ENCODE results near the gene TRAPPC4. TPM values are rescaled to one million over a fixed set of nuclear protein-coding genes. Genes with fewer than 3 reads are reported as not detected.
"Not testable (repeated sequence)": the region's sequence is repeated elsewhere in the genome, so short reads cannot be mapped to it uniquely, and the experiment has no call there.

Gene TRAPPC4, protein sequence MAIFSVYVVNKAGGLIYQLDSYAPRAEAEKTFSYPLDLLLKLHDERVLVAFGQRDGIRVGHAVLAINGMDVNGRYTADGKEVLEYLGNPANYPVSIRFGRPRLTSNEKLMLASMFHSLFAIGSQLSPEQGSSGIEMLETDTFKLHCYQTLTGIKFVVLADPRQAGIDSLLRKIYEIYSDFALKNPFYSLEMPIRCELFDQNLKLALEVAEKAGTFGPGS
- total RNA-seq, result 10 to 100 TPM; 66.4 to 69.9 TPM

- DNase-seq, result peak; percentile 98
- Mint-ChIP-seq H3K9me3 (no peaks in the 10 kb centered on the region), H3K4me1 (ENCODE audit: low read depth) (peaks cover 59% of the 10 kb centered on the region), H3K27me3 (ENCODE audit: low read depth) (no peaks in the 10 kb centered on the region), H3K27ac (peak within 1 kb of the TSS; percentile 99), H3K36me3 (ENCODE audit: low read depth) (peaks cover 67% of the 10 kb centered on the region), H3K4me3 (peak within 1 kb of the TSS; percentile 98)
- CTCF ChIA-PET, result interaction anchor here (1.2 to 1.3 kb wide), 2 partner anchors 13 to 329 kb away, joined by 3 to 5 read pairs; partner anchors contain the start of gene SLC37A4
- intact Hi-C loops (cut with micrococcal nuclease), result loop anchor here (1.0 to 10.0 kb wide), 13 partner anchors 12 to 614 kb away; partner anchors contain the start of genes ARCN1, ATP5MG, C2CD2L and DDX6
Measured at GRCh38 chr11:119018074-119018938, at the start of gene TRAPPC4, which contains the start of gene RPS25. TRAPPC4 (plus strand) TSS chr11:119018766; CDS start chr11:119018796, 30 bp downstream. RPS25 (minus strand) TSS chr11:119018343; CDS start chr11:119018284, 59 bp downstream.

- not testable (repeated sequence) for H3K27me3 Mint-ChIP-seq (ENCODE audit: low read depth)
Measured at GRCh38 chr11:118969508-118969907, 49.1 kb upstream of the TRAPPC4 start.

DNA sequence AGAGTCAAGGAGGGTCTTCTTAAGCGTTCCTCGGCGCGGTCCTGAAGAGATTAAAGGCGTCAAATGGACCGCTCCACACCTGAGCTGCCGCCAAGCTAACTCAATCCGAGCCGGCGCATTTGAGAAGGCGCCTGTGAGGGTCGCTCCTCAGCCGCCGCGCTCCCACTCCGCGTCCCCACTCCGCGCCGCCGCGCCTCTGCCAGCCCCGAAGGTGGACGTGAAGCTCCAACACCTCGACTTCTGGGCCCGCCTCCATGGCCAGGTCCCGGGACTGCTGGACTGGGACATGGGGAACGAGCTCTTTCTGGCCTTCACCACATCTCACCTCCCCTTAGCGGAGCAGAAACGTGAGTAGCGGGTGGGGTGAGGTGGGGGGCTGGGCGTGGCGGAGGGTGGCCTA, 46.9 kb upstream of the TRAPPC4 start, which contains the start of gene FOXR1:
FOXR1 (plus strand) TSS at position 116 of the 400 bp plus-strand sequence; CDS start at position 287, 171 bp downstream.
- Mint-ChIP-seq H3K27ac (no peak within 1 kb of the TSS), H3K27me3 (ENCODE audit: low read depth) (no peaks in the 10 kb centered on the region), H3K4me1 (ENCODE audit: low read depth) (no peaks in the 10 kb centered on the region), H3K9me3 (no peaks in the 10 kb centered on the region), H3K4me3 (no peak within 1 kb of the TSS), H3K36me3 (ENCODE audit: low read depth) (no peaks in the 10 kb centered on the region)
- intact Hi-C loops (cut with micrococcal nuclease), result no loop called here
- DNase-seq, result no peak
- CTCF ChIA-PET, result interaction anchor here (0.7 kb wide), 1 partner anchor 12 kb away, joined by 3 read pairs; no protein-coding TSS in a partner anchor

More at GRCh38 chr11:118969508-118969907, 49.1 kb upstream of the TRAPPC4 start:
- CTCF ChIA-PET; DNase-seq; intact Hi-C loops (cut with micrococcal nuclease); H3K9me3 Mint-ChIP-seq; H3K4me1 Mint-ChIP-seq (ENCODE audit: low read depth); H3K36me3 Mint-ChIP-seq (ENCODE audit: low read depth); H3K27ac Mint-ChIP-seq; H3K4me3 Mint-ChIP-seq: not testable (repeated sequence)

- DNase-seq, result no peak
- CTCF ChIA-PET, result interaction anchor here (0.6 to 1.4 kb wide), 2 partner anchors 9 to 284 kb away, joined by 3 to 4 read pairs; no protein-coding TSS in a partner anchor
- intact Hi-C loops (cut with micrococcal nuclease), result no loop called here
- no peaks in the 10 kb centered on the region for H3K4me1 Mint-ChIP-seq (ENCODE audit: low read depth)
- H3K9me3 Mint-ChIP-seq, result no peaks in the 10 kb centered on the region
- H3K27me3 Mint-ChIP-seq (ENCODE audit: low read depth), result no peaks in the 10 kb centered on the region
- H3K27ac Mint-ChIP-seq, result no peak overlapping the region
- H3K4me3 Mint-ChIP-seq, result no peak overlapping the region
- H3K36me3 Mint-ChIP-seq (ENCODE audit: low read depth), result no peaks in the 10 kb centered on the region
Measured at GRCh38 chr11:118973985-118974384, 44.6 kb upstream of the TRAPPC4 start.

DNA sequence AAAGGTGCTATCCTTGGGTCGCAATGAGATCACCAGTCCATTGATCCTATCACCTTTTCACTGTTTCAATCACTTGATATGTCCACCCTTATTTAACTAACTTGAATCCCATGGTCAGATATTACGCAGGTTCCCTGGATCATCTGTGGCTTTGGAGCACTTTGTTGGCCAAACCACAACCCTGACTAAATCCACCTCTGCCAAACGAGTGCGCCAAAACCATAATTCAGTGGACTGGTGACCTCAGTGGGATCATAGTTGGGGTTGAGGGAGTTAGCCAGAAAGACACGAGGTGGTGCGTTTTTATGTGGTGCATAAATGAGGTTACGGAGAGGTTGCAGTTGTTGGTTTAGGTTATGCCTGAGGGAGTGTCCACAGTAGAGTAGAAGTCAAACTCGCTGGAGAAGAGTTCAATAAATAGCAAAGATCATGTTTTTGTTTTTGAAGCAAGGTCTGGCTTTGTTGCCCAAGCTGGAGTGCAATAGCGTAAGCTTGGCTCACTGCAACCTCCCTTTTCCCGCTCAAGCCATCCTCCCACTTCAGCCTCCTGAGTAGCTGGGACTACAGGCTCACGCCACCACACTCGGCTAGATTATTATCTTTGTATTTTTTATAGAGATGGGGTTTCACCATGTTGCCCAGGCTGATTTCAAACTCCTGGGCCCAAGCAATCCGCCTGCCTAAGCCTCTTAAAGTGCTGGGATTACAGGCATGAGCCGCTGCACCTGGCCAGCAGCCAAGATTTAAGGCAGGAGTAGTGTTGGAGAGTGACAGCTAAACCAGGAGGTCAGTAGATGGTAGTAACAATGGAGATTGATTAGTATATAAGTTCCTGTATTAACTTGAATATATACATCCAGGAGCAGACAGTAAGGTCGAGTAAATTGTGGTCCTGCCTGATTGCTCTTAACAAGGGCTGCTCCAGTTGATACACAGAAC, 42.5 kb upstream of the TRAPPC4 start:
- Mint-ChIP-seq H3K27me3 (ENCODE audit: low read depth) (no peaks in the 10 kb centered on the region), H3K4me1 (ENCODE audit: low read depth) (no peaks in the 10 kb centered on the region), H3K27ac (no peak overlapping the region), H3K9me3 (no peaks in the 10 kb centered on the region), H3K4me3 (no peak overlapping the region), H3K36me3 (ENCODE audit: low read depth) (no peaks in the 10 kb centered on the region)
- CTCF ChIA-PET, result no interaction called here
- intact Hi-C loops (cut with micrococcal nuclease), result no loop called here
- DNase-seq, result no peak

GRCh38 chr11:118979434-118979833, 39.1 kb upstream of the TRAPPC4 start:
- DNase-seq, result no peak
- CTCF ChIA-PET, result no interaction called here
- Mint-ChIP-seq H3K36me3 (ENCODE audit: low read depth) (no peaks in the 10 kb centered on the region), H3K4me3 (no peak overlapping the region), H3K27ac (no peak overlapping the region), H3K4me1 (ENCODE audit: low read depth) (no peaks in the 10 kb centered on the region), H3K9me3 (no peaks in the 10 kb centered on the region), H3K27me3 (ENCODE audit: low read depth) (no peaks in the 10 kb centered on the region)
- intact Hi-C loops (cut with micrococcal nuclease), result no loop called here

DNA sequence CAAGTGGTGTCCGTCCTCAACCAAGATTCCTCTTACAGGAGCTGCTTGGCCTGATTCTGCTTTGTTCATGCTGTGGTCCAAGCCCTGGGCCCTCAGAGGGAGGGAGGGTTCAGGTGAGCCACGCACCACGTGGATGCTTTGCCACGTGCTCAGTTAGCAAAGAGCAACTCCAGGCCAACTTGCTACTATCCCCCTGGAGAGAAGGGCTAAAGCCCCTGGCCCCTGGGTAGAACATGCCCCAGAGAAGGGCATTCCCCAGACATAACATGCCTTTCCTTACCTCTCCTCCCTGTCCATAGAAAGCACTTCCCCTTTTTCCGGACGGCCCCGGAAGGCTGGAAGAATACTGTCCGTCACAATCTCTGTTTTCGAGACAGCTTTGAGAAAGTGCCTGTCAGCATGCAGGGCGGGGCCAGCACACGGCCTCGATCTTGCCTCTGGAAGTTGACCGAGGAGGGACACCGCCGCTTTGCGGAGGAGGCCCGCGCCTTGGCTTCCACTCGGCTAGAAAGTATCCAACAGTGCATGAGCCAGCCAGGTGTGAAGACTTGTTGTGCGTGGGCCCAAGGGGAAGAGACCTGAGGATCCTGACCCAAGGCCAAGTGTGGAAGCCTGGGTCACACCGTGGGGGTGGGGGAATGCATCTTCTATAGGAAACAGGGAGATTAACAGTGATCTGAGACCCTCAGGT, 38.2 kb upstream of the TRAPPC4 start:
- no peaks in the 10 kb centered on the region for H3K9me3 Mint-ChIP-seq

DNA sequence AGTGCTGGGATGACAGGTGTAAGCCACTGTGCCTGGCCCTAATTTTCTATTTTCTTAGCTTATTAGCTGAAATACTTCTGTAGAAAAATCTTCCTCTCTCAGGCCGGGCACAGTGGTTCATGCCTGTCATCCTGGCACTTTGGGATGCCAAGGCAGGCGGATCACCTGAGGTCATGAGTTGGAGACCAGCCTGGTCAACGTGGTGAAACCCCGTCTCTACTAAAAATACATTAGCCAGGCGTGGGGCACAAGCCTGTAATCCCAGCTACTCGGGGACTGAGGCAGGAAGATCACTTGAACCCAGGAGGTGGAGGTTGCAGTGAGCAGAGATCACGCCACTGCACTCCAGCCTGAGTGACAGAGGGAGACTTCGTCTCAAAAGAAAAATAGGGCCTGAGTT, 34.2 kb upstream of the TRAPPC4 start:
- CTCF ChIA-PET, result interaction anchor here (1.0 kb wide), 1 partner anchor 83 kb away, joined by 3 read pairs; the partner anchor contains the start of gene VPS11
- H3K27ac Mint-ChIP-seq; DNase-seq; H3K9me3 Mint-ChIP-seq; H3K4me1 Mint-ChIP-seq (ENCODE audit: low read depth); intact Hi-C loops (cut with micrococcal nuclease); H3K36me3 Mint-ChIP-seq (ENCODE audit: low read depth); H3K4me3 Mint-ChIP-seq; H3K27me3 Mint-ChIP-seq (ENCODE audit: low read depth): not testable (repeated sequence)

More for the DNA sequence above, 38.2 kb upstream of the TRAPPC4 start:
- Mint-ChIP-seq H3K27ac (no peak overlapping the region), H3K4me1 (ENCODE audit: low read depth) (no peaks in the 10 kb centered on the region), H3K4me3 (no peak overlapping the region), H3K27me3 (ENCODE audit: low read depth) (no peaks in the 10 kb centered on the region), H3K36me3 (ENCODE audit: low read depth) (no peaks in the 10 kb centered on the region)
- intact Hi-C loops (cut with micrococcal nuclease), result no loop called here
- CTCF ChIA-PET, result no interaction called here
- DNase-seq, result no peak

- Mint-ChIP-seq H3K36me3 (ENCODE audit: low read depth) (no peaks in the 10 kb centered on the region), H3K4me3 (no peak overlapping the region), H3K27me3 (ENCODE audit: low read depth) (no peaks in the 10 kb centered on the region), H3K9me3 (no peaks in the 10 kb centered on the region), H3K4me1 (ENCODE audit: low read depth) (no peaks in the 10 kb centered on the region), H3K27ac (no peak overlapping the region)
- no peak for DNase-seq
- CTCF ChIA-PET, result interaction anchor here (1.0 to 1.2 kb wide), 2 partner anchors 82 to 295 kb away, joined by 3 read pairs; partner anchors contain the start of gene VPS11
- intact Hi-C loops (cut with micrococcal nuclease), result no loop called here
Measured at GRCh38 chr11:118984825-118985224, 33.7 kb upstream of the TRAPPC4 start.

DNA sequence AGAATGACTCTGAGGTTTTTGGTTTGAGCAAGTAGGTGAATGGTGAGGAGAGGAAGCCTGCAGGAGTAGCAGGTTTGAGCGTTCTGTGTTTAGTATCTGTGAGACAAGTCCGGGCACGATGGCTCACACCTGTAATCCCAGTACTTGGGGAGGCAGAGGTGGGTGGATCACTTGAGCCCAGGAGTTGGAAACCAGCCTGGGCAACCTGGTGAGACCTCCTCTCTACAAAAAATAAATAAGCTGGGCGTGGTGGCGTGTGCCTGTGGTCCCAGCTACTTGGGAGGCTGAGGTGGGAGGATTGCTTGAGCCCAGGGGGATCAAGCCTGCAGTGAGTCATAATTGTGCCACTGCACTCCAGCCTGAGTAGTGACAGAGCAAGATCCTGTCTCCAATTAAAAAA, 30.3 kb upstream of the TRAPPC4 start:
- Mint-ChIP-seq H3K4me1 (ENCODE audit: low read depth) (no peaks in the 10 kb centered on the region), H3K27ac (no peak overlapping the region), H3K4me3 (no peak overlapping the region), H3K27me3 (ENCODE audit: low read depth) (no peaks in the 10 kb centered on the region), H3K36me3 (ENCODE audit: low read depth) (peaks cover 4% of the 10 kb centered on the region), H3K9me3 (no peaks in the 10 kb centered on the region)
- intact Hi-C loops (cut with micrococcal nuclease), result no loop called here
- CTCF ChIA-PET, result no interaction called here
- no peak for DNase-seq

- intact Hi-C loops (cut with micrococcal nuclease); DNase-seq; H3K27me3 Mint-ChIP-seq (ENCODE audit: low read depth); CTCF ChIA-PET; H3K4me3 Mint-ChIP-seq; H3K9me3 Mint-ChIP-seq; H3K27ac Mint-ChIP-seq; H3K4me1 Mint-ChIP-seq (ENCODE audit: low read depth): not testable (repeated sequence)
- peaks cover 13% of the 10 kb centered on the region for H3K36me3 Mint-ChIP-seq (ENCODE audit: low read depth)
Measured at GRCh38 chr11:118991486-118992038, 27.0 kb upstream of the TRAPPC4 start.

Measured in activated naive CD4-positive, alpha-beta T cell treated with anti-CD3 and anti-CD28 coated beads for 36 hours (primary cell).